ENCODE results near the gene ADM5.

ADM5 gene

DNA sequence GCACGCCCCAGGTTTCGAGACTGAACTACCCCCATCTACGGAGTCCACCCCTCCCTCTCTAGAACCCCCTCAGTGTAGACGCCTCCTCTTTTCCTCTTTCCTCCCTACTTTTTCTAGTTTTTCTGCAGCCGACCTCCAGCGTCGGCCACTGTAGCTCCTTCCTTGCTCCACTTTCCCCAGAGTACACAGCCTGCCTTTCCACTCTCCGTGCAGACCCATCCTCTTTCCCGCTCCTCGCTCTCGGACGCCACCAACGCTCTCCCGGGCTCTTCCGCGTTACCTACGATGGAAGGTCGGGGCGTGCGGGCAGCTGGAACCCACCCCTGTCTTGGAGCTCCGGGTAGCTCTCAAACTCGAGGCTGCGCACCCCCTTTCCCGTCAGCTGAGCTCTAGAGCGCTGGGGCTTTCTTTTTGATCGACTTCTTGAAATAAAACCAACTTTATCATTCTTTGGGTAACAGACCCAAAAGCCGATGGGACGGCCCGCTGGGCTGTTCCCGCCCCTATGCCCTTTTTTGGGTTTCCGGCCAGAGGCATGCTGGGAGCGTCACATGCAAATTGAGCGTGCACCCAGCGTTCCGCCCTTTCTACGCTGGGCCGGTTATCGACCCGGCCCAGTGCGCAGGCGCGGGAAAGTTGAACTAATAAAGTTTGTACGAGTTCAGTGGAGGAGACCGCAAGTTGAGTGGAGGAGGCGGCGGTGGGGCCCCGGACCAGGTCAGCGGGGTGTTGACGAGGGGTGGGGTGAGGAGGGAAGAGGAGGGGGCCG lies 23.9 kb upstream of the ADM5 start, which contains the start of the genes BCL2L12 and IRF3:
Gene BCL2L12, plus strand, starts transcription at position 583 of the 769 bp plus-strand sequence. CDS start 760 bp downstream, outside the sequence.
Gene IRF3, minus strand, starts transcription at position 507 of the 769 bp plus-strand sequence. CDS start 1,019 bp downstream, outside the sequence.
- H3K4me3 ChIP-seq (replicated peaks; ENCODE audit: low read depth, low read length), result peak within 1 kb of the TSS; percentile 79
- TF ChIP-seq CTCF (IDR thresholded peaks at IDR 0.05; ENCODE audit: low read length, missing control alignments), result no peak
- DNase-seq (ENCODE audit: low read depth), result peak; percentile 97

- TF ChIP-seq CTCF (IDR thresholded peaks at IDR 0.05; ENCODE audit: low read length, missing control alignments), result no peak
- H3K4me3 ChIP-seq (replicated peaks; ENCODE audit: low read depth, low read length), result peak overlapping the region; percentile 79
- no peak for DNase-seq (ENCODE audit: low read depth)
Measured at GRCh38 chr19:49666120-49666444, 23.3 kb upstream of the ADM5 start.

- no peak for DNase-seq (ENCODE audit: low read depth)
- no peak for TF ChIP-seq CTCF (IDR thresholded peaks at IDR 0.05; ENCODE audit: low read length, missing control alignments)
Measured at GRCh38 chr19:49667473-49667872, 21.9 kb upstream of the ADM5 start.

GRCh38 chr19:49669516-49669915 lies 19.9 kb upstream of the ADM5 start:
- TF ChIP-seq CTCF (IDR thresholded peaks at IDR 0.05; ENCODE audit: low read length, missing control alignments), result no peak
- no peak for DNase-seq (ENCODE audit: low read depth)
- H3K4me3 ChIP-seq (replicated peaks; ENCODE audit: low read depth, low read length), result no peak overlapping the region

More at GRCh38 chr19:49667473-49667872, 21.9 kb upstream of the ADM5 start:
- no peak overlapping the region for H3K4me3 ChIP-seq (replicated peaks; ENCODE audit: low read depth, low read length)

- H3K4me3 ChIP-seq (replicated peaks; ENCODE audit: low read depth, low read length), result no peak overlapping the region
- peak; percentile 95 for TF ChIP-seq CTCF (IDR thresholded peaks at IDR 0.05; ENCODE audit: low read length, missing control alignments)
- DNase-seq (ENCODE audit: low read depth), result peak; percentile 73
Measured at GRCh38 chr19:49672131-49672919, 17.1 kb upstream of the ADM5 start.

DNA sequence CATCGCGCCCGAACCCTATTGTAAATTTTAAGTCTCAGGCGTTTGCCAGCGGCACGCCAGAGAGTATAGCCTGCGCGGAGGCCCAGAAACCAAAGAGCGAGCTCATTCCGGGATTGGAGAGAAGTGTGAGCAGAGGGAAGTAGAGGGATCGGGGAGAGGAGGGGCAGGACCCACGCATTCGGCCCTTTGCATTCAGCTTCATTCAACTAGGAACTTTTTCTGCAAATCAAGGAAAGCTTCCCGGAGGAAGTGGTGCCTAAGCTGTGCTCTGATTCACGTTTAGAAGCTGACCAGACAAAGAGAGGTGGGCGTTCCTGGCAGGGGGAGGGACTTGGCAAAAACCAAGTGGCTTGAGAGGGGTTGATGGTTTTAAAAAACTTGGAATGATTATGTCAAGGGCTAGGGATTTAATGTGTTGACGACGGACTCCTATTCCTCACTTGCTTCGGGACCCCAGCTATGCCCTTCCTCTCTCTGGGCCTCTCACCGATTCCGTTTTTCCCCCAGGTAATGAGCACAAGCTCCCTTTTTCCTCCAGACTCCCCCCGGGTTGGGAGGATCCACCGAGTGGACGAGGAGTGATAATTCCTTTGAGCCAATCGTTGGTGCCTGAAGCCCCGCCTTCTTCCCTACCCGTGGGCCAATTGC lies 13.1 kb upstream of the ADM5 start:
- peak overlapping the region; percentile 56 for H3K4me3 ChIP-seq (replicated peaks; ENCODE audit: low read depth, low read length)
- no peak for TF ChIP-seq CTCF (IDR thresholded peaks at IDR 0.05; ENCODE audit: low read length, missing control alignments)
- DNase-seq (ENCODE audit: low read depth), result peak; percentile 97
